ENCODE data around the gene KLHL42.

Gene KLHL42

DNA sequence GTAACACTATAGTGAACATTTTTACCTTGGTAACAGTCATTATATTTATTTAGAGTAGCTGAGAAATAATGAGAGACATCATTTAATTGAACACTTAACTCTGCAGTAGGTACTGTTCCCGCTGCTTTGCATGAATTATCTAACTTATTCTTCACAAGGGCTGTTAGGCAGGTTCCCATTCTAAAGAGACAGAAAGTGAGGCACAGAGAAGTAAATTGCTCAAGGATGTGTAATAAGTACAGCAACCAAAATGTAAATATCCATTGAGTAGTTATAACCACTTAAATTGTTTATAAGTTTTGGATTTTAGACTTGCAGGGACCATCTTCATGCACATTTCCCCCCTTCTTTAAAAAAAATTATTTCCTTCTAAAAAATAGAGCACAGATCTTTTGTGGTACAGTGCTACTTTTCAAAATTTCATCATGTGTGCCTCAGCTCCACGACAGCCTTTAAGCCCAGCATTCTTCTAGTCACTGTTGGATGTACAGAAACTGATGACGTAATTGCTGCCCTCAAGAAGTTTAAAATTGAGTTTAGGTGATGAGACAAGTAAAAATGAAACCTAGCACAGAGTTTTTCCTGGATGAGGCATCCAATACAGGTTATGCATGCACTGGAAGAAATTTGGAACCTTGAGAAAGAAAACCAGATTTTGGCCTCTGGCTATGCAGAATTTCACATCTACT lies 6.0 kb downstream of the KLHL42 start:
- Histone ChIP-seq H3K4me1 (ENCODE audit: control insufficient read depth, insufficient read depth, low read length) (peaks cover 11% of the 10 kb centered on the region), H3K4me3 (ENCODE audit: low read depth, low read length) (no peak overlapping the region), H3K9me3 (ENCODE audit: control insufficient read depth, insufficient read depth, low read length) (no peaks in the 10 kb centered on the region), H3K36me3 (ENCODE audit: control insufficient read depth, insufficient read depth, low read length) (no peaks in the 10 kb centered on the region), H3K9ac (ENCODE audit: low read depth, low read length) (no peak overlapping the region), H3K27me3 (ENCODE audit: control insufficient read depth, insufficient read depth, low read length) (no peaks in the 10 kb centered on the region)

- Histone ChIP-seq H3K4me3 (ENCODE audit: low read depth, low read length) (no peak overlapping the region), H3K36me3 (ENCODE audit: control insufficient read depth, insufficient read depth, low read length) (peaks cover 3% of the 10 kb centered on the region), H3K9me3 (ENCODE audit: control insufficient read depth, insufficient read depth, low read length) (no peaks in the 10 kb centered on the region), H3K9ac (ENCODE audit: low read depth, low read length) (no peak overlapping the region), H3K4me1 (ENCODE audit: control insufficient read depth, insufficient read depth, low read length) (peaks cover 3% of the 10 kb centered on the region), H3K27me3 (ENCODE audit: control insufficient read depth, insufficient read depth, low read length) (no peaks in the 10 kb centered on the region)
Observed at GRCh38 chr12:27787559-27787958, 7.5 kb downstream of the KLHL42 start.

GRCh38 chr12:27790179-27790578 lies 10.1 kb downstream of the KLHL42 start:
- peaks cover 5% of the 10 kb centered on the region for H3K36me3 ChIP-seq (ENCODE audit: control insufficient read depth, insufficient read depth, low read length)
- no peaks in the 10 kb centered on the region for H3K27me3 ChIP-seq (ENCODE audit: control insufficient read depth, insufficient read depth, low read length)
- H3K4me1 ChIP-seq (ENCODE audit: control insufficient read depth, insufficient read depth, low read length): no peaks in the 10 kb centered on the region
- no peak overlapping the region for H3K9ac ChIP-seq (ENCODE audit: low read depth, low read length)
- no peaks in the 10 kb centered on the region for H3K9me3 ChIP-seq (ENCODE audit: control insufficient read depth, insufficient read depth, low read length)
- H3K4me3 ChIP-seq (ENCODE audit: low read depth, low read length): no peak overlapping the region

DNA sequence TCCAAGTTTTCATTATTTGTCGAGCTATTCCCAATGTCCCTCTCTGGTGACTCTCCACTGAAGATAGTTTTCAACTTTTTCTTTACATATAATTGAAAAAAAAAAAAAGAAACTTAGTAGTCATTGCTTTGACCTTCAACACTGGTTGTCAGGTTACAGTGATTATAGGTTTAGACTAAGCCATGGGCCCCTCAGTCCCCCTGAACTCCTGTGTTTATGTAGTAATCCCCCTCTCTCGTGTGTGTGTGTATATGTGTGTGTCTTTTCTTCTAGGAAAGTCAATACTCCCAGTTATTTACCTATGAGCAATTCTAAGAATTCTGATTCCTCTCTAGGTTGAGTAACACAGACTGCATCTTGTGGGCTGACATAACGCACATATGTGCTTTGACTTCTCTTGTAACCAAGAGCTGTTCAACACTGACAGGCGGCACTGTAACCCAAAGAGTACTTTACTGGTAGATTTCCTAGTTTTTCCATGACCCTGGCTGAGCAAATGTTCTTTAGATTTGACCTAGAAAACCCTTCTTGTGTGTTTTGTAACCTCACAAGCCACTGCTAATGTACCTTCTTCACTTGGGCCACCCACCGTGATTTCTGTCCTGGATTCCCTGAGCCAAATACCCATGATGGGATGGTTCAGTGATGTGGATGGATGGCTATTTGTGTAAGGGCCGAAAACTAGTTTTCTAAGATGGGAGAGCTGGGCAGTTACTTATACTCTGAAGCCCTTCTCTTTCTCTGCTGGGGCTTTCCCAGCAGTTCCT lies 15.0 kb downstream of the KLHL42 start:
- Histone ChIP-seq H3K36me3 (ENCODE audit: control insufficient read depth, insufficient read depth, low read length) (peaks cover 16% of the 10 kb centered on the region), H3K4me3 (ENCODE audit: low read depth, low read length) (no peak overlapping the region), H3K9me3 (ENCODE audit: control insufficient read depth, insufficient read depth, low read length) (no peaks in the 10 kb centered on the region), H3K9ac (ENCODE audit: low read depth, low read length) (no peak overlapping the region), H3K4me1 (ENCODE audit: control insufficient read depth, insufficient read depth, low read length) (no peaks in the 10 kb centered on the region), H3K27me3 (ENCODE audit: control insufficient read depth, insufficient read depth, low read length) (no peaks in the 10 kb centered on the region)

GRCh38 chr12:27796128-27796527 lies 16.1 kb downstream of the KLHL42 start:
- Histone ChIP-seq H3K4me1 (ENCODE audit: control insufficient read depth, insufficient read depth, low read length) (no peaks in the 10 kb centered on the region), H3K9ac (ENCODE audit: low read depth, low read length) (no peak overlapping the region), H3K36me3 (ENCODE audit: control insufficient read depth, insufficient read depth, low read length) (peaks cover 16% of the 10 kb centered on the region), H3K27me3 (ENCODE audit: control insufficient read depth, insufficient read depth, low read length) (no peaks in the 10 kb centered on the region), H3K4me3 (ENCODE audit: low read depth, low read length) (no peak overlapping the region), H3K9me3 (ENCODE audit: control insufficient read depth, insufficient read depth, low read length) (no peaks in the 10 kb centered on the region)

GRCh38 chr12:27797301-27798025 lies 17.4 kb downstream of the KLHL42 start:
- no peaks in the 10 kb centered on the region for H3K9me3 ChIP-seq (ENCODE audit: control insufficient read depth, insufficient read depth, low read length)
- H3K27me3 ChIP-seq (ENCODE audit: control insufficient read depth, insufficient read depth, low read length): no peaks in the 10 kb centered on the region
- no peak overlapping the region for H3K4me3 ChIP-seq (ENCODE audit: low read depth, low read length)
- H3K9ac ChIP-seq (ENCODE audit: low read depth, low read length): no peak overlapping the region
- H3K4me1 ChIP-seq (ENCODE audit: control insufficient read depth, insufficient read depth, low read length): no peaks in the 10 kb centered on the region
- peaks cover 12% of the 10 kb centered on the region for H3K36me3 ChIP-seq (ENCODE audit: control insufficient read depth, insufficient read depth, low read length)

DNA sequence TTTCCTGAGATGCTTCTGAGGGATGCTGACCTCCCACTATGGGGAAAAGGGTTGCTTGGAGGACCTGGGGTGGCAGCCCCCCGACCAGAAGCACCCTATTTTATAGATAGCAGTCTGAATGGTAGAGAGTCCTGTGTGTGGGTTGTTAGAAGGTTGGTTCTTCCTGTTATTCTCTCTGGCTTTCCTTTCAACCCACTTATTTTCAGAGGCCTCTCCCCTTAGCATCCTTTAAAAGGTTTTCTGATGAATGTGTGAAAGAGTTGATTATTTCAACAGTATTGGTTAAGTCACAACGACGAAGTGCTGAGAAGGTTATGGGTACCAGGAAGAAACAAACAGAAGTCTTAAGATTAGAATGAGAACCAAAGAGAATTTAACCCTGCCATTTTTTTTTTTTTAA lies 20.8 kb downstream of the KLHL42 start:
- no peaks in the 10 kb centered on the region for H3K4me1 ChIP-seq (ENCODE audit: control insufficient read depth, insufficient read depth, low read length)
- H3K9ac ChIP-seq (ENCODE audit: low read depth, low read length): no peak overlapping the region
- H3K27me3 ChIP-seq (ENCODE audit: control insufficient read depth, insufficient read depth, low read length): no peaks in the 10 kb centered on the region
- H3K9me3 ChIP-seq (ENCODE audit: control insufficient read depth, insufficient read depth, low read length): no peaks in the 10 kb centered on the region
- peaks cover 10% of the 10 kb centered on the region for H3K36me3 ChIP-seq (ENCODE audit: control insufficient read depth, insufficient read depth, low read length)
- no peak overlapping the region for H3K4me3 ChIP-seq (ENCODE audit: low read depth, low read length)

GRCh38 chr12:27801630-27802029 lies 21.6 kb downstream of the KLHL42 start:
- no peaks in the 10 kb centered on the region for H3K9me3 ChIP-seq (ENCODE audit: control insufficient read depth, insufficient read depth, low read length)
- no peak overlapping the region for H3K9ac ChIP-seq (ENCODE audit: low read depth, low read length)
- H3K4me1 ChIP-seq (ENCODE audit: control insufficient read depth, insufficient read depth, low read length): no peaks in the 10 kb centered on the region
- H3K27me3 ChIP-seq (ENCODE audit: control insufficient read depth, insufficient read depth, low read length): no peaks in the 10 kb centered on the region
- no peak overlapping the region for H3K4me3 ChIP-seq (ENCODE audit: low read depth, low read length)
- H3K36me3 ChIP-seq (ENCODE audit: control insufficient read depth, insufficient read depth, low read length): peaks cover 10% of the 10 kb centered on the region

GRCh38 chr12:27802511-27802910 lies 22.5 kb downstream of the KLHL42 start:
- Histone ChIP-seq H3K27me3 (ENCODE audit: control insufficient read depth, insufficient read depth, low read length) (no peaks in the 10 kb centered on the region), H3K9ac (ENCODE audit: low read depth, low read length) (no peak overlapping the region), H3K9me3 (ENCODE audit: control insufficient read depth, insufficient read depth, low read length) (no peaks in the 10 kb centered on the region), H3K36me3 (ENCODE audit: control insufficient read depth, insufficient read depth, low read length) (peaks cover 4% of the 10 kb centered on the region), H3K4me1 (ENCODE audit: control insufficient read depth, insufficient read depth, low read length) (no peaks in the 10 kb centered on the region), H3K4me3 (ENCODE audit: low read depth, low read length) (no peak overlapping the region)

GRCh38 chr12:27802936-27803335 lies 22.9 kb downstream of the KLHL42 start:
- no peaks in the 10 kb centered on the region for H3K9me3 ChIP-seq (ENCODE audit: control insufficient read depth, insufficient read depth, low read length)
- H3K4me3 ChIP-seq (ENCODE audit: low read depth, low read length): no peak overlapping the region
- no peaks in the 10 kb centered on the region for H3K36me3 ChIP-seq (ENCODE audit: control insufficient read depth, insufficient read depth, low read length)
- no peaks in the 10 kb centered on the region for H3K4me1 ChIP-seq (ENCODE audit: control insufficient read depth, insufficient read depth, low read length)
- H3K9ac ChIP-seq (ENCODE audit: low read depth, low read length): no peak overlapping the region
- H3K27me3 ChIP-seq (ENCODE audit: control insufficient read depth, insufficient read depth, low read length): no peaks in the 10 kb centered on the region

DNA sequence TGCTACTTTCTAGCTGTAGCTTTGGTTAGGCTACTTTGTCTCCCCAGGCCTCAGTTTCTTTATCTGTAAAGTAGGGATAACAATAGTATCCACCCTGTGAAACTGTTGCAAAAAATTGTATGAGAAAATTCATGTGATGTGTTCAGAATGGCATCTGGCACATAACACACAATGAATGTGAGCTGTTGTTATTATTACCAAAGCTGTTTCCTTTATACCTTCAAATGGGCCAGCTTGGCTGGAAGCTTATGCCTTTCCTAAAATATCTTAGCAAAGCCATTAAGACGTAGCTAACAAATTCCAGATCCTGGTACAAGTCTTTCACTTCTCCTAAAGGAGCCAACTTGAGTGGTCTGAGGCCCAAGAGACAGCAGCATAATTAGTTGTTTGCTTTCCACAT lies 25.2 kb downstream of the KLHL42 start:
- no peaks in the 10 kb centered on the region for H3K36me3 ChIP-seq (ENCODE audit: control insufficient read depth, insufficient read depth, low read length)
- no peak overlapping the region for H3K4me3 ChIP-seq (ENCODE audit: low read depth, low read length)
- H3K9ac ChIP-seq (ENCODE audit: low read depth, low read length): no peak overlapping the region
- no peaks in the 10 kb centered on the region for H3K9me3 ChIP-seq (ENCODE audit: control insufficient read depth, insufficient read depth, low read length)
- H3K4me1 ChIP-seq (ENCODE audit: control insufficient read depth, insufficient read depth, low read length): no peaks in the 10 kb centered on the region
- H3K27me3 ChIP-seq (ENCODE audit: control insufficient read depth, insufficient read depth, low read length): no peaks in the 10 kb centered on the region

DNA sequence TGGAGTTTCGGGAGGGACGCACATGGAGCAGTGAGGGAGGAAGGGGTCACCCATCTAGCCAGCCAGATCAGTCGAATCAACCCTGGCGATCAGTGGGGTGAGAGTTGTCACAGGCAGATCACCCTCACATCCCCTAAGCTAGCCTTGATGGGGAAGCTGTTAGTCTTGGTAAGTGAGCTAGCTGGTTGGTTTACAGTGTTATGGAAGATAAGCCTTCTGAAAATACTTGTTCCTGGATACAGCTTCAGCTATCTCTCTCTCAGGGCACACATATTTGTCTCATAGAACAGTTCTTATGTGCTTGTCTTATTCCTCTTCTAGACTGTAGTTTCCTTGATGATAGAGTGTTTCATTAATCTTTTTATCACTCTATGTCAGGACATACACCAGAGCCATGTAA lies 26.2 kb downstream of the KLHL42 start:
- H3K36me3 ChIP-seq (ENCODE audit: control insufficient read depth, insufficient read depth, low read length): no peaks in the 10 kb centered on the region
- H3K4me1 ChIP-seq (ENCODE audit: control insufficient read depth, insufficient read depth, low read length): no peaks in the 10 kb centered on the region
- no peak overlapping the region for H3K4me3 ChIP-seq (ENCODE audit: low read depth, low read length)
- H3K9me3 ChIP-seq (ENCODE audit: control insufficient read depth, insufficient read depth, low read length): no peaks in the 10 kb centered on the region
- no peaks in the 10 kb centered on the region for H3K27me3 ChIP-seq (ENCODE audit: control insufficient read depth, insufficient read depth, low read length)
- H3K9ac ChIP-seq (ENCODE audit: low read depth, low read length): no peak overlapping the region
